Measurements from ENCODE around the gene MAD1L1. TPM values are rescaled to one million over a fixed set of nuclear protein-coding genes. Genes with fewer than 3 reads are reported as not detected.

Gene MAD1L1
- total and polyA plus RNA-seq, 2 of the 13 experiments (the other 11 are each of a cell fraction or from before 2014, with no cell fraction given), result 17.4 to 64.7 TPM

GRCh38 chr7:1811850-1812508 is 420.8 kb downstream of the MAD1L1 start (continued):
- TF ChIP-seq HNF1B (CRISPR knock-in tag; IDR thresholded peaks at IDR 0.05) (peak; percentile 38; the same call in 1 of the 2 replicates), ZNF274 (CRISPR knock-in tag; IDR thresholded peaks at IDR 0.05) (0 out of 2 replicates have a peak, but pooled peaks have one; percentile 32), RARG (CRISPR knock-in tag; IDR thresholded peaks at IDR 0.05; ENCODE audit: low read depth) (no peak), YEATS2 (CRISPR knock-in tag; IDR thresholded peaks at IDR 0.05; ENCODE audit: borderline replicate concordance) (0 out of 2 replicates have a peak, but pooled peaks have one; percentile 41), TEAD2 (CRISPR knock-in tag; IDR thresholded peaks at IDR 0.05) (no peak), HMGXB4 (CRISPR knock-in tag; IDR thresholded peaks at IDR 0.05; ENCODE audit: borderline replicate concordance in 1 of 2, low read depth in 1 of 2) (0 out of 4 replicates have a peak, but pooled peaks of 1 of the 2 experiments have one; percentile 44), AKAP8 (CRISPR knock-in tag; IDR thresholded peaks at IDR 0.05) (peak; percentile 65; the same call in 1 of the 2 replicates), ISL2 (CRISPR knock-in tag; IDR thresholded peaks at IDR 0.05) (no peak), CAMTA2 (CRISPR knock-in tag; IDR thresholded peaks at IDR 0.05; ENCODE audit: borderline replicate concordance) (no peak), ZNF777 (CRISPR knock-in tag; IDR thresholded peaks at IDR 0.05) (no peak), ZBED4 (CRISPR knock-in tag; IDR thresholded peaks at IDR 0.05; ENCODE audit: borderline replicate concordance) (no peak), SPEN (CRISPR knock-in tag; IDR thresholded peaks at IDR 0.05; ENCODE audit: low read depth) (0 out of 2 replicates have a peak, but pooled peaks have one; percentile 52), ZNF317 (CRISPR knock-in tag; IDR thresholded peaks at IDR 0.05) (no peak), ZNF232 (CRISPR knock-in tag; IDR thresholded peaks at IDR 0.05; ENCODE audit: borderline replicate concordance) (peak; percentile 52; the same call in 1 of the 2 replicates), ZNF782 (CRISPR knock-in tag; IDR thresholded peaks at IDR 0.05; ENCODE audit: borderline replicate concordance) (no peak), HMG20A (CRISPR knock-in tag; IDR thresholded peaks at IDR 0.05; ENCODE audit: borderline replicate concordance) (no peak), PATZ1 (CRISPR knock-in tag; IDR thresholded peaks at IDR 0.05) (no peak), CENPX (CRISPR knock-in tag; IDR thresholded peaks at IDR 0.05) (no peak), EEA1 (CRISPR knock-in tag; IDR thresholded peaks at IDR 0.05; ENCODE audit: borderline replicate concordance) (0 out of 2 replicates have a peak, but pooled peaks have one; percentile 32), ERF (CRISPR knock-in tag; IDR thresholded peaks at IDR 0.05) (0 out of 2 replicates have a peak, but pooled peaks have one; percentile 4)

Data from HepG2 (cell line).